Measurements from ENCODE around the gene DPP6.

DNA sequence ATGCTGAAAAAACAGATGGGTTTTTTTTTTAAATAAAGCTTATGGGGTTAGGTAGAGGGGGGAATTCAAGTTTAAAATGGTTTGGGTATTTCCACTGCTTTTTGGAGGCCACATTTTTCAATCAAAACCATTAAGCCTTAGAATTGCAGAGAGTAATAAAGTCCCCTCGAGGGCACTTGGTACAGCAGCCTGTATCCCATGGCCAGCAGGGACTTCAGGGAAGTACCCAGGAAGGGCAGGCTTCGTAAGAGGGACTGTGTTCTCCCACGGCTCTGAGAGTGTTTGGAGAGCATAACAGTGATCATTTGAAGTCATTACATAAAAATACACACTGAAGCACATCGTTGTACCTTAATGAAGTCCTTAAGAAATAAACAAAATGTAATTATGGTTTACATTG lies 432.7 kb downstream of the DPP6 start:
- TF ChIP-seq TAF1 (IDR thresholded peaks at IDR 0.05; ENCODE audit: low read depth, low read length) (no peak), POLR2AphosphoS5 (IDR thresholded peaks at IDR 0.05; ENCODE audit: low read depth, low read length) (no peak), POLR2A (IDR thresholded peaks at IDR 0.05; ENCODE audit: low read depth, low read length) (no peak), SPI1 (IDR thresholded peaks at IDR 0.05; ENCODE audit: low read depth, low read length) (no peak), POU2F2 (IDR thresholded peaks at IDR 0.05; ENCODE audit: low read depth, low read length) (no peak)
